ENCODE data around the gene TLE4. TPM values are rescaled to one million over a fixed set of nuclear protein-coding genes. Genes with fewer than 3 reads are reported as not detected.

Gene TLE4
- total RNA-seq, 1 donor = 79.0 TPM

DNA sequence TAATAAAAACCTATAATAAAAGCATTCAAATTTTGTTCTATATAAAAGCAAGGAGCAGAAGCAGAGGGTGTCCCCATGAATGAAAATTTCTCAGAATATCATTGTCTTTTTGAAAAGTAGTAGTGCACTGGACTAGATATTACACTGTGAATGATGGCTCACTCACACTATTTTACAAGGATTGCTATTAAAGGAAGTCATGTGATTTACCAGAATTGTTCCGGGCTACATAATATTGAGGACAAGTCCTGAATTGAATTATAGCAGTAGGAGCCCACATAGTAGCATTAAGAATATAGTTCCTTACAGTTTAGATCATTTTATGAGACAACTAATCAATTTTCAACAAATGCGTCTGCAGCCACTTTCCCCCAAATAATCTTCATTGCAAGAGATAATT lies 7.7 kb upstream of the TLE4 start:
- DNase-seq (ENCODE audit: low read depth) = no peak
- no peak overlapping the region for H3K4me3 ChIP-seq (ENCODE audit: low read depth, low read length)
- TF ChIP-seq, protein P1, sequence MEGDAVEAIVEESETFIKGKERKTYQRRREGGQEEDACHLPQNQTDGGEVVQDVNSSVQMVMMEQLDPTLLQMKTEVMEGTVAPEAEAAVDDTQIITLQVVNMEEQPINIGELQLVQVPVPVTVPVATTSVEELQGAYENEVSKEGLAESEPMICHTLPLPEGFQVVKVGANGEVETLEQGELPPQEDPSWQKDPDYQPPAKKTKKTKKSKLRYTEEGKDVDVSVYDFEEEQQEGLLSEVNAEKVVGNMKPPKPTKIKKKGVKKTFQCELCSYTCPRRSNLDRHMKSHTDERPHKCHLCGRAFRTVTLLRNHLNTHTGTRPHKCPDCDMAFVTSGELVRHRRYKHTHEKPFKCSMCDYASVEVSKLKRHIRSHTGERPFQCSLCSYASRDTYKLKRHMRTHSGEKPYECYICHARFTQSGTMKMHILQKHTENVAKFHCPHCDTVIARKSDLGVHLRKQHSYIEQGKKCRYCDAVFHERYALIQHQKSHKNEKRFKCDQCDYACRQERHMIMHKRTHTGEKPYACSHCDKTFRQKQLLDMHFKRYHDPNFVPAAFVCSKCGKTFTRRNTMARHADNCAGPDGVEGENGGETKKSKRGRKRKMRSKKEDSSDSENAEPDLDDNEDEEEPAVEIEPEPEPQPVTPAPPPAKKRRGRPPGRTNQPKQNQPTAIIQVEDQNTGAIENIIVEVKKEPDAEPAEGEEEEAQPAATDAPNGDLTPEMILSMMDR (IDR thresholded peaks at IDR 0.05; ENCODE audit: insufficient read depth, low read depth, low read length) = no peak

DNA sequence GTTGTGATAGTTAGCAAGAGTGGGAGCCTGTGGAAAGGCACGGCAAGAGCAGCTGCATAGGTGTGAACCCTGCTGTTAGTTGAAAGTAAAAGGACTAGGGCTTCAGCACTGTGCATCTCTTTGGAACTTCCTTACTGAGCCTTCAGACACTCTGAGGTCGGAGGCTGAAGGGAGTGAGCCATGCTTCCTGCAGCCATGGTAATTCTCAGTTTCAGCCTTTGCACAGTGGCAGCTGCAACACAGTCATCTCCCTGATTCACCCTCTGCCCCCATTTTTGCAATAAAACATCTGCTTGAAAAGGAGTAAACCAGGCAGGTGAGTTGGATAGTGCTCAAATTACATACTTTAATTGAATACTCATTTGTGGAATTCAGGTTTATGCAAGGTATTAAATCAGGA lies 6.5 kb upstream of the TLE4 start:
- H3K4me3 ChIP-seq (ENCODE audit: low read depth, low read length) = no peak overlapping the region
- TF ChIP-seq, protein P1 (IDR thresholded peaks at IDR 0.05; ENCODE audit: insufficient read depth, low read depth, low read length) = no peak
- DNase-seq (ENCODE audit: low read depth) = no peak

DNA sequence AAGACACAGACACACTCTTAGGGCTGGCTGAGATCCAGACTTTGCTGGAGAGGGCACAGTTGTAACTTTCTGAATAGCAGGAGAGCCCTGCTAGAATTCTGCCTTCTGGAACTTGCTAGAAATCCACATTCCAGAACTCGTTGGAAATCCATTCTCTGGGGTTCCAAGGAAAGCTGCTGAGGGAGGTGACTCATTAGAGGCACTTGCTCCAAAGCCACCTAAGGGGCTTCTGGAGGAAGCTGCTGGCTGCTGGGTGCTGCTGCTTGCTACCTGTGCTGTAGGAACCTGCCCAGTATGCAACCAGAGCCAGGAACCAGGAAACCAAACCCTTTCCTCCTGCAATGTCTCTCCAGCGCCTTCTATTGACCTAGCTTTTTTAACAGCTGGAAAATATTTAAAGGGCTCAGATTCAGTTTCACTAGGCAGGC lies 4.1 kb upstream of the TLE4 start:
- no peak overlapping the region for H3K4me3 ChIP-seq (ENCODE audit: low read depth, low read length)
- TF ChIP-seq, protein P1 (IDR thresholded peaks at IDR 0.05; ENCODE audit: insufficient read depth, low read depth, low read length) = no peak
- DNase-seq (ENCODE audit: low read depth) = no peak

DNA sequence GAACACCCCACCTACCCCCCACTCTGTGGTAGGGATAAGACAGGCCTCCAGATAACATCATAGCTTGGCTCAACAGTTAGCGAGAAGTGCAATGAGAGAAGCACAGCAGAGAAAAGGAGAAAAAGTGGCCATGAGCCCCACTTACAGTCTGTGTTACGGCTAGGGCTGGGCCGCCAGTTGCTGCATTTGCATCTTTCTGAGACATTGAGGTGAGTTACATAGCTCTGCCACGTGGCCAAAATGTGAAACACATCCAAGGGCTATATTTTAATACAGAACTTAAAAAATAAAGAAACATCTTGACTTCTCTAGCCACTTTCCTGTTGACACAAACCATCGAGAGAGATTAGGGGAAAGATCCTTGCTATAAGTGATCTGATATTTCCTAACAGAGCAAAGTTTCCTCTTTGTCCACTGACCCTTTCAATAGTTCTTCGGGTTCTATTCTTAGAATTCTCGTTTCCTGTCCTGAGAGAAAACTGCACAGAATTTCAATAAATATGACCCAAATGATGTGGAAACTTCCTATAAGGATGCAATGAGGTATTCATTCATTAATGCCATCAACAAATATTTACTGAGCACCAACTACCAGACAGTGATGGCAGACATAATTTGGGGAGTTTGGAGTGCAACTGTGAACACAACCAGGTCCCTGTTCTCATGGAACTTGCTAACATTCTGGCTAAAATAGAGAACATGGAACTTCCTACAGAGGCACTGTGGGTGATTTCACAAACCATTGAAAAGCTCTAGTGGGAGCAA lies 3.2 kb upstream of the TLE4 start:
- no peak overlapping the region for H3K4me3 ChIP-seq (ENCODE audit: low read depth, low read length)
- TF ChIP-seq, protein P1 (IDR thresholded peaks at IDR 0.05; ENCODE audit: insufficient read depth, low read depth, low read length) = no peak
- DNase-seq (ENCODE audit: low read depth) = no peak

DNA sequence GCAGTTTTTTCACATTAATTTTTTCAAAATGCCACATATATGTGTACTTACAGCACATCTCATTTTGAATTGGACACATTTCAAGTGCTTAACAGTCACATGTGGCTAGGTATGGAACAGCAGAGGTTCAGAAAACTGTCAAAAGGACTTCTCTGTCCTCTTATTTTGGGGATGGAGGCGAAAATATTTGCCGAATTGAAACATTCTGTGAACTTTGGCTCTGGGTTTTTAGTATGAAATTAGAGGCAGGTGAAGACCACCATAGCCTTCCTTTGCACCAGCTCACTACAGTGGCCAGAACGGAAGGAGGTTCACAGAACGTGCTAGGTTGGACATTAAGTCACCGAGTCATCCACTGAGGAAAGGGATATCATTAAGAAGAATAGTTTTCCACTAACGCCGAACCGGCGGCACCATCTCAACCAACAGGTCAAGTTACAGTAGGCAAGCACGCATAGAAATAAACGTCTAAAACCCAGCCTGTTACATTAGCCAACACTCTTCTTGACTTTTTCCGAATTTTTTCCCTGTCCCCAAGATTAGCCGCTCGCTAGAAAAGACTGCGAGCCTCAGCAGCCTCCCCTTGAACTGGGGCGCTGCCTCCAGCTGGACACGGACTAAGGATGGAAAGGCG lies 1.8 kb upstream of the TLE4 start:
- TF ChIP-seq, protein P1 (IDR thresholded peaks at IDR 0.05; ENCODE audit: insufficient read depth, low read depth, low read length) = no peak
- H3K4me3 ChIP-seq (ENCODE audit: low read depth, low read length) = peak overlapping the region; percentile 85
- peak; percentile 5 for DNase-seq (ENCODE audit: low read depth)

DNA sequence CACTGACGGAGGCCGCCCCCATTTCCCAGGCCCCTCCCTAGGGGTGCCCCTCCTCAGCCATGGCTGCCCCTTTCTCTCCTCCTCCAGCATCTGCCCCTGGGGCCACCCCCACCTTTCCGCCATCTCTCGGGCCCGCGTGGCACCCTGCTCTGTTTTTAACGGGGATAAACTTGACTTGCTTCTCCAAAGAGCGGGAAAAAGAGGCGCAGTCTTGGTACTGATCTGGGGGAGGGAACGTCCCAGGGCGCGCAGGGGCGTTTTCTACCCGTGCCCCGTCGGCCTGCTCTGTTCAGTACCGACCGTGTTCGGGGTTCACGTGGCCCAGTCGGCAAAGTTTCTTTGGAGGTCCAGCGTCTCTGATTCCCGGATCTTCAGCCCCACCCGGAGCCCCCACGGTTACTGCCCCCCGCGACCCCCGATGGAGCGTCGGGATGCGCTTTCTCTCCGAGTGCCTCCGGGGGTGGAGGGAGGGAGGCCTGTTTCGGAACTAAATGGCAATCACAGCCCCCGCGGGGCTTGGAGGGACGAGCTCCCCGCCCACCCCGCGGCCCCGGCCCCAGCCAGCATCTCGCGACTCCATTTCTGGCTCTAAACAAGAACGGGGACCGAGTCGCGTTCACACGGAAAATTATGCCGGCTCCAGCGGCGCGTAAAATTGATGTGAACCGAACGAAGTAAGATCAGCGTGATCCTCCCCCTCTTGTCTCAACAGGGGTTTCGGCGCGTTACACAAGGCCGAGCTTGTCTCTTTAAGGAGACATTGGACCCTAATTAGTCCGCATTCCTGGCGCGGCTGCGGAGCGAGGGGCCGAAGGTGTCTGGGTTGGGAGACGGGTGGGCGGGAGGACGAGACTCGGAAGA lies 1.1 kb upstream of the TLE4 start:
- DNase-seq (ENCODE audit: low read depth) = peak; percentile 61
- TF ChIP-seq, protein P1 (IDR thresholded peaks at IDR 0.05; ENCODE audit: insufficient read depth, low read depth, low read length) = no peak
- H3K4me3 ChIP-seq (ENCODE audit: low read depth, low read length) = peak overlapping the region; percentile 85

Data from fibroblast of villous mesenchyme (primary cell).